Lung (tissue), 12 donors: ENCODE results near the gene MSH5. TPM values are rescaled to one million over a fixed set of nuclear protein-coding genes. Genes with fewer than 3 reads are reported as not detected.
A peak's percentile ranks its signal among the peaks of the same experiment; 100 is the strongest.

ENCODE experiments used
- ATAC-seq: fragments of 200-7000 bp; cut with Tn5 transposase; one replicate; pipeline ENCODE4 v1.9.1; 2020; ENCODE audit warnings: moderate number of reproducible peaks; ENCODE audit not compliant: insufficient read depth, low FRiP score
- DNase-seq, 3 donors: peaks; one replicate each; pipeline ENCODE4 v3.0.0-alpha.2; 2013 to 2017
- H3K27ac ChIP-seq, 2 donors: one replicate each; pipeline ENCODE4 v1.5.1; 2013; ENCODE audit warnings: mild to moderate bottlenecking in 2 of 2, moderate library complexity in 2 of 2, control low read depth in 1 of 2, inconsistent platforms in 1 of 2, low read depth in 1 of 2, low read length in 1 of 2
- H3K27me3 ChIP-seq, 3 donors: one replicate each; pipeline ENCODE4 v1.5.1; 2013; ENCODE audit warnings: low read length in 2 of 3; ENCODE audit not compliant: control insufficient read depth in 3 of 3, insufficient read depth in 3 of 3
- H3K36me3 ChIP-seq, 4 donors: one replicate each; pipeline ENCODE4 v1.5.1; 2013; ENCODE audit warnings: low read length in 4 of 4, mild to moderate bottlenecking in 1 of 4, moderate library complexity in 1 of 4; ENCODE audit not compliant: control insufficient read depth in 4 of 4, insufficient read depth in 4 of 4
- H3K4me1 ChIP-seq, 5 donors: one replicate each; pipeline ENCODE4 v1.5.1; 2013; ENCODE audit warnings: low read length in 5 of 5, mild to moderate bottlenecking in 2 of 5, moderate library complexity in 1 of 5; ENCODE audit not compliant: control insufficient read depth in 5 of 5, insufficient read depth in 5 of 5
- H3K4me3 ChIP-seq: one replicate; pipeline ENCODE4 v1.5.1; 2013; ENCODE audit warnings: mild to moderate bottlenecking, control low read depth, moderate library complexity
- H3K9ac ChIP-seq, 2 donors: one replicate each; pipeline ENCODE4 v1.5.1; 2013; ENCODE audit warnings: low read length in 2 of 2, control low read depth in 1 of 2; ENCODE audit not compliant: insufficient read depth in 1 of 2
- H3K9me3 ChIP-seq, 4 donors: one replicate each; pipeline ENCODE4 v1.5.1; 2013; ENCODE audit warnings: low read length in 3 of 4, mild to moderate bottlenecking in 1 of 4, moderate library complexity in 1 of 4; ENCODE audit not compliant: control insufficient read depth in 4 of 4, insufficient read depth in 3 of 4
- WGBS, 2 donors: extraction: QIAGEN DNeasy Blood & Tissue Kit; methylation state at CpG; one replicate each; pipeline ENCODE4 v1.1.7; 2013; 5-methylcytosine and 5-hydroxymethylcytosine counted together
- polyA plus RNA-seq, 2 donors: library from polyadenylated mRNA; stranded (reverse); fragments of 200-250 nt; gene quantifications; one replicate each; pipeline ENCODE4 v1.2.1, GENCODE V29; 2013
- total RNA-seq, 2 donors: library from RNA; depleted of rRNA in 1 of 2; stranded (reverse); fragments of >200 nt in 1 of 2; gene quantifications; one replicate each; pipeline ENCODE4 v1.2.1, GENCODE V29; 2014 to 2021
- TF ChIP-seq, protein P1 (sequence below): IDR thresholded peaks from 2 replicates; pipeline ENCODE4 v1.5.1; 2012; ENCODE audit warnings: mild to moderate bottlenecking; ENCODE audit errors: control extremely low read depth, extremely low read depth
- donor health status: control.
- donor health status: control.
- donor health status: Bipolar disorder and iron deficiency.
- donor health status: healthy.
- donor health status: DM: yes; HTN: yes; CAD: no.

MSH5 gene
- total and polyA plus RNA-seq, 4 donors: 4.5 to 17.8 (median 13.4) TPM

- H3K27me3 ChIP-seq: no peaks in the 10 kb centered on the region
- no peak overlapping the region for H3K4me3 ChIP-seq
- H3K9ac ChIP-seq: no peak overlapping the region
- ATAC-seq (no peak), DNase-seq (no peak)
- peak overlapping the region in 1 of 2 donors; percentile 54 for H3K27ac ChIP-seq
- TF ChIP-seq, protein P1, sequence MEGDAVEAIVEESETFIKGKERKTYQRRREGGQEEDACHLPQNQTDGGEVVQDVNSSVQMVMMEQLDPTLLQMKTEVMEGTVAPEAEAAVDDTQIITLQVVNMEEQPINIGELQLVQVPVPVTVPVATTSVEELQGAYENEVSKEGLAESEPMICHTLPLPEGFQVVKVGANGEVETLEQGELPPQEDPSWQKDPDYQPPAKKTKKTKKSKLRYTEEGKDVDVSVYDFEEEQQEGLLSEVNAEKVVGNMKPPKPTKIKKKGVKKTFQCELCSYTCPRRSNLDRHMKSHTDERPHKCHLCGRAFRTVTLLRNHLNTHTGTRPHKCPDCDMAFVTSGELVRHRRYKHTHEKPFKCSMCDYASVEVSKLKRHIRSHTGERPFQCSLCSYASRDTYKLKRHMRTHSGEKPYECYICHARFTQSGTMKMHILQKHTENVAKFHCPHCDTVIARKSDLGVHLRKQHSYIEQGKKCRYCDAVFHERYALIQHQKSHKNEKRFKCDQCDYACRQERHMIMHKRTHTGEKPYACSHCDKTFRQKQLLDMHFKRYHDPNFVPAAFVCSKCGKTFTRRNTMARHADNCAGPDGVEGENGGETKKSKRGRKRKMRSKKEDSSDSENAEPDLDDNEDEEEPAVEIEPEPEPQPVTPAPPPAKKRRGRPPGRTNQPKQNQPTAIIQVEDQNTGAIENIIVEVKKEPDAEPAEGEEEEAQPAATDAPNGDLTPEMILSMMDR: no peak
- peaks cover 0 to 3% (median 0%) of the 10 kb centered on the region in 4 donors for H3K36me3 ChIP-seq
- WGBS, 2 donors: 78 to 84% methylated on average over 8 of the region's 8 CpGs
- H3K4me1 ChIP-seq: peaks cover 0 to 6% (median 0%) of the 10 kb centered on the region in 5 donors
- H3K9me3 ChIP-seq: no peaks in the 10 kb centered on the region
These were observed 23.2 kb downstream of the MSH5 start for GRCh38 chr6:31762878-31763618.

DNA sequence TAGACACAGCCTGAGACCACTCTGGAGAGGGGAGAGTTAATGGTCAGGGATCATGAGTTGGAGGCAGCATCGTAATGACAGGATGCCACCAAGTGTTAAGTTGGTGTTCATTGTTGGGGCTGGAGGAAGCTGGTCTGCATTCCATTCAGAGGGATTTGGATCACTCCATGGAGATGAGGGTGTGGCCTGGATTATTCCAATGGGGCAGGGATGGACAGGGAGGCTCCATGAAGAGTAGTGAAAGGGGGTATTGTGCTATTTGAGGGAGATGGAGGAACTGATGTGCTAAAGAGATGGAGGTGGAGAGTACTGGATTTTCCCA, 23.8 kb downstream of the MSH5 start:
- Histone ChIP-seq H3K4me1 (peaks cover 0 to 6% (median 0%) of the 10 kb centered on the region in 5 donors), H3K27me3 (no peaks in the 10 kb centered on the region), H3K9me3 (no peaks in the 10 kb centered on the region), H3K4me3 (no peak overlapping the region), H3K9ac (no peak overlapping the region), H3K27ac (peak overlapping the region in 1 of 2 donors; percentile 54), H3K36me3 (peaks cover 0 to 3% (median 0%) of the 10 kb centered on the region in 4 donors)
- ATAC-seq (no peak), DNase-seq (peak; percentile 17 to 49 (median 44))
- 30 to 48% methylated on average over 1 of the region's 1 CpG for WGBS, 2 donors
- TF ChIP-seq, protein P1: no peak

DNA sequence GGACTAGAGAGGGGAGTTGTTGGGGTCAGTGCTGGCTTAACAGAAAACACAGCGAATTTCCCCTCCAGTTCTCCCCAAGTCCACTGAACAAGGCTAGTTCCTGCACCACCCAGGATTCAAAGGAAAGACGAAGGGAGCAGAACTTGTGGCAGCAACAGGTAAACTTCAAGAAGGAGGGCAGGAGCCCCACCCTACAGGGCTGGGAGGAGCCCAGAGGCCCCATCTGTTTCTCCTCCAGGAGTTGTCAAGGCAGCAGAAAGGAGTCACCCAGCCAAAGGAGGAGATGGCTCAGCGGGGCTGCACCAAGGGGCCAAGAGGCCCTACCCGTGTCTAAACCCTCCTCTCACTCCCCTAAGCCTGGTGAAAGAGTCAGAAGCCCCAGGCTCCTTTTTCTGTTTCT, 24.4 kb downstream of the MSH5 start:
- no peak for ATAC-seq
- H3K9ac ChIP-seq: no peak overlapping the region
- H3K27ac ChIP-seq: no peak overlapping the region
- WGBS, 2 donors: 85 to 97% methylated on average over 4 of the region's 4 CpGs
- H3K9me3 ChIP-seq: no peaks in the 10 kb centered on the region
- TF ChIP-seq, protein P1: no peak
- H3K27me3 ChIP-seq: no peaks in the 10 kb centered on the region
- no peak overlapping the region for H3K4me3 ChIP-seq
- peaks cover 0 to 6% (median 0%) of the 10 kb centered on the region in 5 donors for H3K4me1 ChIP-seq
- DNase-seq: no peak
- peaks cover 0 to 3% (median 0%) of the 10 kb centered on the region in 4 donors for H3K36me3 ChIP-seq
